Chondrocyte (in vitro differentiated cells): ENCODE results near the gene ARHGEF19. TPM values are rescaled to one million over a fixed set of nuclear protein-coding genes. Genes with fewer than 3 reads are reported as not detected.
"Not testable (repeated sequence)": the region's sequence is repeated elsewhere in the genome, so short reads cannot be mapped to it uniquely, and the experiment has no call there.

Experiments used
- DNase-seq: peaks from one replicate; pipeline ENCODE4 v3.0.0; 2021; ENCODE audit warnings: mixed read lengths, low spot score
- H3K27ac Mint-ChIP-seq: one replicate; pipeline ENCODE4 v1.8.0; 2021; ENCODE audit warnings: mild to moderate bottlenecking, moderate library complexity, mixed read lengths; ENCODE audit not compliant: unreplicated experiment
- H3K27me3 Mint-ChIP-seq: 2 replicates; pipeline ENCODE4 v1.8.0; 2021; ENCODE audit warnings: low read depth, mixed read lengths
- H3K36me3 Mint-ChIP-seq: 2 replicates; pipeline ENCODE4 v1.8.0; 2021; ENCODE audit warnings: low read depth, mixed read lengths
- H3K4me1 Mint-ChIP-seq: 2 replicates; pipeline ENCODE4 v1.8.0; 2021; ENCODE audit warnings: low read depth, mild to moderate bottlenecking, mixed read lengths
- H3K4me3 Mint-ChIP-seq: one replicate; pipeline ENCODE4 v1.8.0; 2021; ENCODE audit warnings: mild to moderate bottlenecking, moderate library complexity, mixed read lengths; ENCODE audit not compliant: unreplicated experiment
- H3K9me3 Mint-ChIP-seq: 2 replicates; pipeline ENCODE4 v1.8.0; 2021; ENCODE audit warnings: low read depth, mixed read lengths
- CTCF ChIP-seq: fragments of 200-600 bp; sonication (generic); IDR thresholded peaks from 2 replicates; pipeline ENCODE4 v1.5.0; 2021; ENCODE audit warnings: antibody characterized with exemption, mild to moderate bottlenecking, moderate library complexity
- total RNA-seq: library from RNA; stranded (reverse); gene quantifications from 3 replicates; pipeline ENCODE4 v1.2.1, GENCODE V29; 2021

ARHGEF19 gene
- total RNA-seq, 1 donor from 2014 or later, result 16.1 TPM

GRCh38 chr1:16199157-16199501 lies 13.3 kb downstream of the ARHGEF19 start:
- no peak overlapping the region for H3K4me3 Mint-ChIP-seq
- peaks cover 5% of the 10 kb centered on the region for H3K36me3 Mint-ChIP-seq
- no peak overlapping the region for H3K27ac Mint-ChIP-seq
- TF ChIP-seq CTCF, result no peak
- no peak for DNase-seq
- H3K9me3 Mint-ChIP-seq, result no peaks in the 10 kb centered on the region
- H3K27me3 Mint-ChIP-seq, result no peaks in the 10 kb centered on the region
- no peaks in the 10 kb centered on the region for H3K4me1 Mint-ChIP-seq

GRCh38 chr1:16198444-16199156 lies 13.9 kb downstream of the ARHGEF19 start:
- no peak for TF ChIP-seq CTCF
- H3K36me3 Mint-ChIP-seq, result peaks cover 4% of the 10 kb centered on the region
- no peak for DNase-seq
- H3K9me3 Mint-ChIP-seq, result no peaks in the 10 kb centered on the region
- H3K27me3 Mint-ChIP-seq, result no peaks in the 10 kb centered on the region
- H3K4me3 Mint-ChIP-seq, result no peak overlapping the region
- no peaks in the 10 kb centered on the region for H3K4me1 Mint-ChIP-seq
- H3K27ac Mint-ChIP-seq, result no peak overlapping the region

GRCh38 chr1:16196874-16197273 lies 15.6 kb downstream of the ARHGEF19 start:
- Mint-ChIP-seq H3K9me3 (no peaks in the 10 kb centered on the region), H3K4me1 (peaks cover 4% of the 10 kb centered on the region), H3K27me3 (no peaks in the 10 kb centered on the region), H3K27ac (no peak overlapping the region), H3K4me3 (no peak overlapping the region), H3K36me3 (peaks cover 2% of the 10 kb centered on the region)
- no peak for DNase-seq
- no peak for TF ChIP-seq CTCF

GRCh38 chr1:16196139-16196538 lies 16.3 kb downstream of the ARHGEF19 start:
- not testable (repeated sequence) for H3K27me3 Mint-ChIP-seq, H3K36me3 Mint-ChIP-seq, DNase-seq, H3K9me3 Mint-ChIP-seq, H3K4me3 Mint-ChIP-seq, H3K27ac Mint-ChIP-seq, H3K4me1 Mint-ChIP-seq

GRCh38 chr1:16195518-16195905 lies 16.9 kb downstream of the ARHGEF19 start:
- Mint-ChIP-seq H3K27ac (no peak overlapping the region), H3K4me1 (peaks cover 15% of the 10 kb centered on the region), H3K9me3 (no peaks in the 10 kb centered on the region), H3K27me3 (no peaks in the 10 kb centered on the region), H3K4me3 (no peak overlapping the region), H3K36me3 (peaks cover 2% of the 10 kb centered on the region)
- DNase-seq, result no peak
- TF ChIP-seq CTCF, result no peak

- Mint-ChIP-seq H3K4me3 (no peak overlapping the region), H3K4me1 (peaks cover 35% of the 10 kb centered on the region), H3K27ac (no peak overlapping the region), H3K36me3 (no peaks in the 10 kb centered on the region), H3K9me3 (no peaks in the 10 kb centered on the region), H3K27me3 (no peaks in the 10 kb centered on the region)
- no peak for TF ChIP-seq CTCF
- no peak for DNase-seq
Observed at GRCh38 chr1:16191916-16192546, 20.4 kb downstream of the ARHGEF19 start.
